Neural cell (in vitro differentiated cells): ENCODE data around the gene PNCK. TPM values are rescaled to one million over a fixed set of nuclear protein-coding genes. Genes with fewer than 3 reads are reported as not detected.

Source experiments
- H2AFZ ChIP-seq: fragments of 200-600, 300-800 bp; sonication (generic), shearing (Covaris generic); 2 replicates; pipeline ENCODE4 v1.6.0; 2014; ENCODE audit warnings: low read depth, mild to moderate bottlenecking, antibody characterized with exemption, low read length, moderate library complexity
- H3F3A ChIP-seq: fragments of 200-600 bp; shearing (Covaris generic); 2 replicates; pipeline ENCODE4 v1.6.1; 2016; ENCODE audit warnings: mild to moderate bottlenecking, moderate library complexity, mixed read lengths, antibody characterized with exemption, low read length; ENCODE audit not compliant: insufficient read depth, poor library complexity, severe bottlenecking
- H3K27ac ChIP-seq: fragments of 200-600, 300-800 bp; sonication (generic), shearing (Covaris generic); 2 replicates; pipeline ENCODE4 v1.5.1; 2014; ENCODE audit warnings: mild to moderate bottlenecking, low read length, moderate library complexity
- H3K27me3 ChIP-seq: fragments of 300-800, 200-600 bp; sonication (generic), shearing (Covaris generic); 2 replicates; pipeline ENCODE4 v1.6.0; 2014; ENCODE audit warnings: mild to moderate bottlenecking, low read depth, low read length, moderate library complexity; ENCODE audit not compliant: insufficient read depth
- H3K36me3 ChIP-seq: fragments of 300-800, 200-600 bp; sonication (generic), shearing (Covaris generic); 2 replicates; pipeline ENCODE4 v1.5.1; 2014; ENCODE audit warnings: mild to moderate bottlenecking, antibody characterized with exemption, low read length, moderate library complexity; ENCODE audit not compliant: insufficient read depth
- H3K4me2 ChIP-seq: fragments of 300-800, 200-600 bp; sonication (generic), shearing (Covaris generic); 2 replicates; pipeline ENCODE4 v1.6.0; 2014; ENCODE audit warnings: mild to moderate bottlenecking, low read length
- H3K4me3 ChIP-seq: fragments of 300-800, 200-600 bp; sonication (generic), shearing (Covaris generic); 2 replicates; pipeline ENCODE4 v1.5.1; 2014; ENCODE audit warnings: mild to moderate bottlenecking, low read length, moderate library complexity
- H3K79me2 ChIP-seq: fragments of 200-600 bp; shearing (Covaris generic); replicated peaks from 2 replicates; pipeline ENCODE4 v1.6.0; 2014; ENCODE audit warnings: mild to moderate bottlenecking, low read length, moderate library complexity; ENCODE audit not compliant: insufficient read depth
- H3K9ac ChIP-seq: fragments of 300-800, 200-600 bp; sonication (generic), shearing (Covaris generic); 2 replicates; pipeline ENCODE4 v1.6.1; 2016; ENCODE audit warnings: mild to moderate bottlenecking, low read length, mixed read lengths
- H3K9me2 ChIP-seq: fragments of 200-600 bp; shearing (Covaris generic); 2 replicates; pipeline ENCODE4 v1.6.1; 2016; ENCODE audit warnings: mild to moderate bottlenecking, low read length, mixed read lengths; ENCODE audit not compliant: insufficient read depth
- H3K9me3 ChIP-seq: fragments of 200-600, 300-800 bp; sonication (generic), shearing (Covaris generic); 2 replicates; pipeline ENCODE4 v1.6.1; 2016; ENCODE audit warnings: mild to moderate bottlenecking, mixed run types, low read length, moderate library complexity, mixed read lengths
- H4K20me1 ChIP-seq: fragments of 200-600 bp; shearing (Covaris generic); 2 replicates; pipeline ENCODE4 v1.6.1; 2016; ENCODE audit warnings: mild to moderate bottlenecking, mixed run types; ENCODE audit not compliant: insufficient read depth
- EP300 ChIP-seq: fragments of 450-650 bp; conservative IDR thresholded peaks from 2 replicates; pipeline ENCODE4 v1.6.1; 2014; ENCODE audit warnings: antibody characterized with exemption, mild to moderate bottlenecking, moderate library complexity; ENCODE audit not compliant: poor library complexity, severe bottlenecking
- EZH2 ChIP-seq: fragments of 200-600, 300-800 bp; shearing (Covaris generic), sonication (generic); IDR thresholded peaks from 2 replicates; pipeline ENCODE4 v1.6.1; 2014; ENCODE audit warnings: antibody characterized with exemption, low read length, borderline replicate concordance, mild to moderate bottlenecking; ENCODE audit not compliant: insufficient read depth, poor library complexity, severe bottlenecking
- MXI1 ChIP-seq: fragments of 450-650 bp; conservative IDR thresholded peaks from 2 replicates; pipeline ENCODE4 v1.6.1; 2014; ENCODE audit warnings: antibody characterized with exemption, mild to moderate bottlenecking; ENCODE audit not compliant: poor library complexity, severe bottlenecking
- POLR2AphosphoS5 ChIP-seq: IDR thresholded peaks from 2 replicates; pipeline ENCODE4 v1.6.1; 2012
- RAD21 ChIP-seq: fragments of 450-650 bp; conservative IDR thresholded peaks from 2 replicates; pipeline ENCODE4 v1.6.1; 2014; ENCODE audit warnings: antibody characterized with exemption, mild to moderate bottlenecking, moderate library complexity
- SMC3 ChIP-seq: fragments of 450-650 bp; conservative IDR thresholded peaks from 2 replicates; pipeline ENCODE4 v1.6.1; 2014; ENCODE audit warnings: antibody characterized with exemption, mild to moderate bottlenecking, moderate library complexity; ENCODE audit not compliant: poor library complexity
- TAF1 ChIP-seq: IDR thresholded peaks from 2 replicates; pipeline ENCODE4 v1.6.1; 2012; ENCODE audit warnings: low read depth
- polyA plus RNA-seq: library from polyadenylated mRNA; depleted of rRNA; stranded (reverse); fragments of >200 nt; gene quantifications from 2 replicates; pipeline ENCODE4 v1.2.3, GENCODE V29; 2014
- TF ChIP-seq, protein P1 (sequence below): IDR thresholded peaks from 2 replicates; pipeline ENCODE4 v1.6.1; 2012; ENCODE audit warnings: borderline replicate concordance
- TF ChIP-seq, protein P2 (sequence below): fragments of 450-650 bp; IDR thresholded peaks from 2 replicates; pipeline ENCODE4 v1.5.1; 2014; ENCODE audit warnings: antibody characterized with exemption, mild to moderate bottlenecking, moderate library complexity; ENCODE audit not compliant: poor library complexity, severe bottlenecking

Gene PNCK
- polyA plus RNA-seq, 1 donor from 2014 or later, result 9.5 TPM

DNA sequence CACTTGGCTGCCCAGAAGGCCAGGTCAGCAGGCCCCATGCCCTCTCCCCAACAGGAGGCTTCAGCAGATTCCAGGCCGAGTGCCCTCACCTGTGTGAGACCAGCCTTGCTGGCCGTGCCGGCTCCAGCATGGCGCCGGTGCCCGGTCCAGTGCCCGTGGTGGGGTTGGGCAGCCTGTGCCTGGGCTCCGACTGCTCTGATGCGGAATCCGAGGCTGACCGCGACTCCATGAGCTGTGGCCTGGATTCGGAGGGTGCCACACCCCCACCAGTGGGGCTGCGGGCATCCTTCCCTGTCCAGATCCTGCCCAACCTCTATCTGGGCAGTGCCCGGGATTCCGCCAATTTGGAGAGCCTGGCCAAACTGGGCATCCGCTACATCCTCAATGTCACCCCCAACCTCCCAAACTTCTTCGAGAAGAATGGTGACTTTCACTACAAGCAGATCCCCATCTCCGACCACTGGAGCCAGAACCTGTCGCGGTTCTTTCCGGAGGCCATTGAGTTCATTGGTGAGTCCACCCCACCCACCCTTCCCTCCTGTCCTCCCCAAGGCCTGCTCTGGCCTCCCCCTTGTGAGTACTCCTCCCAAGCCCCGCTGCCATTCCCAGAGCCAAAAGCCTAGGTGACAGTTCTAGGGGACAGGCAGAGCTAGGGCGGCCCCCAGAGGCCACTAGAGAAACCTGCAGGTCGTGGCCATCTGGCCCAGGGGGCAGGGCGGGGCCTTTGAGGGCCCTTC is 24.3 kb downstream of the PNCK start:
- Histone ChIP-seq H3K9me3 (no peaks in the 10 kb centered on the region), H3K9me2 (no peaks in the 10 kb centered on the region), H3K27ac (no peak overlapping the region), H2AFZ (no peak overlapping the region), H3K9ac (no peak overlapping the region), H4K20me1 (no peaks in the 10 kb centered on the region), H3F3A (no peaks in the 10 kb centered on the region), H3K4me2 (no peak overlapping the region), H3K36me3 (no peaks in the 10 kb centered on the region), H3K27me3 (peaks cover 43% of the 10 kb centered on the region), H3K4me3 (no peak overlapping the region), H3K79me2 (no peaks in the 10 kb centered on the region)
- TF ChIP-seq, protein P1, sequence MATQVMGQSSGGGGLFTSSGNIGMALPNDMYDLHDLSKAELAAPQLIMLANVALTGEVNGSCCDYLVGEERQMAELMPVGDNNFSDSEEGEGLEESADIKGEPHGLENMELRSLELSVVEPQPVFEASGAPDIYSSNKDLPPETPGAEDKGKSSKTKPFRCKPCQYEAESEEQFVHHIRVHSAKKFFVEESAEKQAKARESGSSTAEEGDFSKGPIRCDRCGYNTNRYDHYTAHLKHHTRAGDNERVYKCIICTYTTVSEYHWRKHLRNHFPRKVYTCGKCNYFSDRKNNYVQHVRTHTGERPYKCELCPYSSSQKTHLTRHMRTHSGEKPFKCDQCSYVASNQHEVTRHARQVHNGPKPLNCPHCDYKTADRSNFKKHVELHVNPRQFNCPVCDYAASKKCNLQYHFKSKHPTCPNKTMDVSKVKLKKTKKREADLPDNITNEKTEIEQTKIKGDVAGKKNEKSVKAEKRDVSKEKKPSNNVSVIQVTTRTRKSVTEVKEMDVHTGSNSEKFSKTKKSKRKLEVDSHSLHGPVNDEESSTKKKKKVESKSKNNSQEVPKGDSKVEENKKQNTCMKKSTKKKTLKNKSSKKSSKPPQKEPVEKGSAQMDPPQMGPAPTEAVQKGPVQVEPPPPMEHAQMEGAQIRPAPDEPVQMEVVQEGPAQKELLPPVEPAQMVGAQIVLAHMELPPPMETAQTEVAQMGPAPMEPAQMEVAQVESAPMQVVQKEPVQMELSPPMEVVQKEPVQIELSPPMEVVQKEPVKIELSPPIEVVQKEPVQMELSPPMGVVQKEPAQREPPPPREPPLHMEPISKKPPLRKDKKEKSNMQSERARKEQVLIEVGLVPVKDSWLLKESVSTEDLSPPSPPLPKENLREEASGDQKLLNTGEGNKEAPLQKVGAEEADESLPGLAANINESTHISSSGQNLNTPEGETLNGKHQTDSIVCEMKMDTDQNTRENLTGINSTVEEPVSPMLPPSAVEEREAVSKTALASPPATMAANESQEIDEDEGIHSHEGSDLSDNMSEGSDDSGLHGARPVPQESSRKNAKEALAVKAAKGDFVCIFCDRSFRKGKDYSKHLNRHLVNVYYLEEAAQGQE, result no peak
- no peak for TF ChIP-seq SMC3
- TF ChIP-seq RAD21, result no peak
- no peak for TF ChIP-seq EP300
- no peak for TF ChIP-seq MXI1
- TF ChIP-seq, protein P2, sequence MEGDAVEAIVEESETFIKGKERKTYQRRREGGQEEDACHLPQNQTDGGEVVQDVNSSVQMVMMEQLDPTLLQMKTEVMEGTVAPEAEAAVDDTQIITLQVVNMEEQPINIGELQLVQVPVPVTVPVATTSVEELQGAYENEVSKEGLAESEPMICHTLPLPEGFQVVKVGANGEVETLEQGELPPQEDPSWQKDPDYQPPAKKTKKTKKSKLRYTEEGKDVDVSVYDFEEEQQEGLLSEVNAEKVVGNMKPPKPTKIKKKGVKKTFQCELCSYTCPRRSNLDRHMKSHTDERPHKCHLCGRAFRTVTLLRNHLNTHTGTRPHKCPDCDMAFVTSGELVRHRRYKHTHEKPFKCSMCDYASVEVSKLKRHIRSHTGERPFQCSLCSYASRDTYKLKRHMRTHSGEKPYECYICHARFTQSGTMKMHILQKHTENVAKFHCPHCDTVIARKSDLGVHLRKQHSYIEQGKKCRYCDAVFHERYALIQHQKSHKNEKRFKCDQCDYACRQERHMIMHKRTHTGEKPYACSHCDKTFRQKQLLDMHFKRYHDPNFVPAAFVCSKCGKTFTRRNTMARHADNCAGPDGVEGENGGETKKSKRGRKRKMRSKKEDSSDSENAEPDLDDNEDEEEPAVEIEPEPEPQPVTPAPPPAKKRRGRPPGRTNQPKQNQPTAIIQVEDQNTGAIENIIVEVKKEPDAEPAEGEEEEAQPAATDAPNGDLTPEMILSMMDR, result no peak
- no peak for TF ChIP-seq POLR2AphosphoS5
- no peak for TF ChIP-seq TAF1
- TF ChIP-seq EZH2, result no peak

DNA sequence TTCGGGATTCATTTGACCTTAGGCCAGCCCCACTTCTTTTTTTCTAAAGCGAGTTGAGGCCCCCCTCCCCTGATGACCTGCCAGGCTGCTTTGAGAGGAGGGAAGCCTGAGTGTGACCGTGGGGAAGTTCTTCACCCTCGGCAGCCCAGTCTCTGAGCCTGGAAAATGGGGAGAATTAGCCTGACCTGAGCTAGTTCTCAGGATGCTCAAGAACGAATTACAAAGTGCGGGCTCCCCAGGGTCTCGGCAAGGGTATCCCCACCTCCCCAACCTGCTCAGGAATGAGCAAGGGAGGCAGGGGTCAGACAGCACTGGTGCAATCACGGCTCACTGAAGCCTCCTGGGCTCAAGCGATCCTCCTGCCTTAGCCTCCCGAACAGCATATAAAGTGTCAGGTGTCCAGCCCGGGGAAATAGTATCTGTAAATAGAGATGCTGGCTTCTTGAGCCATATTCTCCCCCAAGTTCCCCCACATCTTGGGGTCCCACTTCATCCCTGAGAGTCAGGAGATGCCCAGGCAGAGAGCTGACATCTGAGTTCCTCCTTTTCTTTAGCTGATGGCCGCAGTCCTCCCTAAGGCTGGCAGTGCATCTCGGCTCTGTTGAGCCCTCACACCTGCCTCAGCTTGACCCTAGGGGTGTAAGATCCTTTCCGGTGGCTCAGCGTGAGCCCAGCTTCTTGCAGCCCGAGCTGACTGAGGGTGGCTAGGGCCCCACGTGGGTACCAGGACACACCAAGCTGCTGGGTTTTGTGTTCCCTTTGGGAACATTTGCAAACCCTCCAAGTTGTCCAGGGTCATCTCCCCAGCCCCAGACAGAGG is 25.0 kb downstream of the PNCK start:
- Histone ChIP-seq H3K79me2 (no peaks in the 10 kb centered on the region), H3K9ac (no peak overlapping the region), H3K4me2 (no peak overlapping the region), H3K4me3 (no peak overlapping the region), H2AFZ (no peak overlapping the region), H3F3A (no peaks in the 10 kb centered on the region), H4K20me1 (no peaks in the 10 kb centered on the region), H3K27ac (no peak overlapping the region), H3K9me2 (no peaks in the 10 kb centered on the region), H3K9me3 (no peaks in the 10 kb centered on the region), H3K36me3 (no peaks in the 10 kb centered on the region), H3K27me3 (peaks cover 46% of the 10 kb centered on the region)
- TF ChIP-seq MXI1, result no peak
- TF ChIP-seq EZH2, result no peak
- TF ChIP-seq, protein P2, result no peak
- TF ChIP-seq, protein P1, result no peak
- TF ChIP-seq TAF1, result no peak
- TF ChIP-seq RAD21, result no peak
- TF ChIP-seq SMC3, result no peak
- TF ChIP-seq EP300, result no peak
- TF ChIP-seq POLR2AphosphoS5, result no peak
